Astrocyte of the cerebellum (primary cell): ENCODE measurements around the gene LNP1.

Source experiments
- DNase-seq: peaks from one replicate; pipeline ENCODE4 v3.0.0-alpha.2; 2011; ENCODE audit warnings: low read depth
- H3K4me3 ChIP-seq: 2 replicates; pipeline ENCODE4 v1.5.1; 2011; ENCODE audit warnings: mild to moderate bottlenecking, low read depth, low read length, moderate library complexity
- in situ Hi-C: cut with HindIII; loops from 2 replicates; pipeline ENCODE4 v1.10.0; 2017; ENCODE audit warnings: low sequenced_read_pairs
- TF ChIP-seq, protein P1 (sequence below): IDR thresholded peaks from 2 replicates; pipeline ENCODE4 v1.5.1; 2012; ENCODE audit warnings: low read length, low read depth, moderate library complexity, mild to moderate bottlenecking; ENCODE audit errors: missing control alignments

The LNP1 gene

DNA sequence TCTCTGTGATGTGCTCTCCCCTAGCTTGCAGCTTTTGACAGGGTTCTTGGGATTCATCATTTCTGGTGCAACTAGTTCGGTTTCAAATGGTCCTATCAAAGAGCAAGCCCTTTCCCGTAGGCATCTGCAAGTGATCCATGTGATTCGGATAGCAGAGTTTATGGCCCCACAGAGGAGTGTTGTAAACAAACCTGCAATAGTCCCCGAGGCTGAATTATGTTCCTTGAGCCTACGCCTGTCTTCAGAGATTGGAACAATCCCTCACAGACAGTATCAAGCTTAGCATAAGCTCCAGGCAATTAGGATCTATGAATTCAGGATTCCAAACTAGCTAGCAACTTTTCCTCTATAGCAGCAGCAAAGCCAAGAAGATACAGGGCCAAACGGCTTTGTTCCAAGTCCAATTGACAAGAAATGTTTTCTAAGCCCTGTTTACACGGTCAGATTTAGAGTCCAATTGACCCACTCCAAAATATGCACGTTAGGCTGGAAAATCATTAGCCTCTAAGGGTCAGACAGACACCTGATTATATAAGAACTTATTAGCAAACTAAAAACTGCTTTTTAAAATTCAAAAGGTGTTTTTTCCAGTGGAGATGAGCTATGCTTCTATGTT lies 24.8 kb downstream of the LNP1 start:
- DNase-seq, result no peak
- in situ Hi-C loops, result no loop called here

DNA sequence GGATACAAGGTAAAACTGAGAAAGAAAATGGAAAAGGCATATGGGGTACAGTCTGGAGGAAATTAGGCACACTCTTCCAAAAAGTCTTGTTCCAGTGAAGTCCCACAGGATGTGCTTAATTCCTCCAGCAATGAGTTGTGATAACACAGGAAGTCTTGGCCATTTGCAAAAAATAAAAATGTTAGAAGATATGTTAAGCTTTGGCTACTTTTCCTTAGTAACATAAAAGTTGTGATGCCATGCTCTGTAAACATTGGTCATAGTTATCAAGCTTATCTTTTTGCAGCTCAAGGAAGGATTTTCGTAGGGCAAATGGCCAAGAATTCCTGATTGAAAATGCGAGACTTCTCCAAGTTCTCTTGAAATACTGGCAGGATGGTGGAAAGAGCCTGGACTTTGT lies 26.4 kb downstream of the LNP1 start:
- in situ Hi-C loops, result no loop called here
- DNase-seq, result no peak
- no peak overlapping the region for H3K4me3 ChIP-seq
- TF ChIP-seq, protein P1, sequence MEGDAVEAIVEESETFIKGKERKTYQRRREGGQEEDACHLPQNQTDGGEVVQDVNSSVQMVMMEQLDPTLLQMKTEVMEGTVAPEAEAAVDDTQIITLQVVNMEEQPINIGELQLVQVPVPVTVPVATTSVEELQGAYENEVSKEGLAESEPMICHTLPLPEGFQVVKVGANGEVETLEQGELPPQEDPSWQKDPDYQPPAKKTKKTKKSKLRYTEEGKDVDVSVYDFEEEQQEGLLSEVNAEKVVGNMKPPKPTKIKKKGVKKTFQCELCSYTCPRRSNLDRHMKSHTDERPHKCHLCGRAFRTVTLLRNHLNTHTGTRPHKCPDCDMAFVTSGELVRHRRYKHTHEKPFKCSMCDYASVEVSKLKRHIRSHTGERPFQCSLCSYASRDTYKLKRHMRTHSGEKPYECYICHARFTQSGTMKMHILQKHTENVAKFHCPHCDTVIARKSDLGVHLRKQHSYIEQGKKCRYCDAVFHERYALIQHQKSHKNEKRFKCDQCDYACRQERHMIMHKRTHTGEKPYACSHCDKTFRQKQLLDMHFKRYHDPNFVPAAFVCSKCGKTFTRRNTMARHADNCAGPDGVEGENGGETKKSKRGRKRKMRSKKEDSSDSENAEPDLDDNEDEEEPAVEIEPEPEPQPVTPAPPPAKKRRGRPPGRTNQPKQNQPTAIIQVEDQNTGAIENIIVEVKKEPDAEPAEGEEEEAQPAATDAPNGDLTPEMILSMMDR, result no peak

More for the DNA sequence above, 24.8 kb downstream of the LNP1 start:
- H3K4me3 ChIP-seq, result no peak overlapping the region
- TF ChIP-seq, protein P1, result no peak

DNA sequence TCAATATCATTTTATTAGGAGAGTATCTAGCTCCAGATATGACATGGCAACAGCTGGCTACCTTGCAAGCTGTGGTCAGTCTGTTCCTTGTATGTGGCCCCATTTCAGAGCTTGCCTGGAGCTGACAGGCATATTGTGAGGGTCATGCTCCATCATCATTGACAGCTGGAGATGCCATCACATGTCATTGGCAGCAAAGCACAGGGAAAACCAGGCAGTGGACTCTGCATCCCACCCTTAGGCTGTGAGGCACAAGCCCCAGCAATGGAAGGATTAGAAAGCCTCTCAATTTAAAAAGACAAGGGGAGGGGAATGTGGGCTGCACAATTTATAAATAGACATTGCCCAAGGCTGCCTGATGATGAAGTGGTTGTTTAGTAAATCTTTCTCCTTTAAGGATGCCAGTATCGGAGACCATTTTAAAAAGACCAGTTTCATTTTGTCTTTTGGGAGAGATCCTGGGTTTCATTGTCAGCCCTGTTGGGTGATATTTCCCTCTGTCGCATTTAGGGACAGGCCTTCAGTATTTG lies 27.9 kb downstream of the LNP1 start:
- TF ChIP-seq, protein P1, result no peak
- no peak for DNase-seq
- no peak overlapping the region for H3K4me3 ChIP-seq
- in situ Hi-C loops, result no loop called here

DNA sequence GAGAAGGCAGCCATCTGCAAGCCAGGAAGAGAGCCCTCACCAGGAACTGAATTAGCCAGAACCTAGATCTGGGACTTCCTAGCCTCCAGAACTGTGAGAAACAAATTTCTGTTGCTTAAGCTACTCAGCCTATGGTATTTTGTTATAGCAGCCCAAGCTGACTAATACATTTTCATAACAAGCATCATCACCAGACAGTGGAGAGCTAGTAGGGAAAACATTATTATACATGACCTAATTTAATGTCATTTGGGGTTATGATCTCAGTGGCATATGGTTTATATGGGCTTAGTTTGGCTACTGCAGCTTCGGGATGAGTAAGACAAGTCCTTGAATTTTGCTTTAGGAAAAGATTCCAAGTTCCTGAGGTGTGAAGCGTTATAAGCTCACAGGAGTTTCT lies 35.6 kb downstream of the LNP1 start:
- DNase-seq, result no peak
- H3K4me3 ChIP-seq, result no peak overlapping the region
- TF ChIP-seq, protein P1, result no peak
- in situ Hi-C loops, result no loop called here

DNA sequence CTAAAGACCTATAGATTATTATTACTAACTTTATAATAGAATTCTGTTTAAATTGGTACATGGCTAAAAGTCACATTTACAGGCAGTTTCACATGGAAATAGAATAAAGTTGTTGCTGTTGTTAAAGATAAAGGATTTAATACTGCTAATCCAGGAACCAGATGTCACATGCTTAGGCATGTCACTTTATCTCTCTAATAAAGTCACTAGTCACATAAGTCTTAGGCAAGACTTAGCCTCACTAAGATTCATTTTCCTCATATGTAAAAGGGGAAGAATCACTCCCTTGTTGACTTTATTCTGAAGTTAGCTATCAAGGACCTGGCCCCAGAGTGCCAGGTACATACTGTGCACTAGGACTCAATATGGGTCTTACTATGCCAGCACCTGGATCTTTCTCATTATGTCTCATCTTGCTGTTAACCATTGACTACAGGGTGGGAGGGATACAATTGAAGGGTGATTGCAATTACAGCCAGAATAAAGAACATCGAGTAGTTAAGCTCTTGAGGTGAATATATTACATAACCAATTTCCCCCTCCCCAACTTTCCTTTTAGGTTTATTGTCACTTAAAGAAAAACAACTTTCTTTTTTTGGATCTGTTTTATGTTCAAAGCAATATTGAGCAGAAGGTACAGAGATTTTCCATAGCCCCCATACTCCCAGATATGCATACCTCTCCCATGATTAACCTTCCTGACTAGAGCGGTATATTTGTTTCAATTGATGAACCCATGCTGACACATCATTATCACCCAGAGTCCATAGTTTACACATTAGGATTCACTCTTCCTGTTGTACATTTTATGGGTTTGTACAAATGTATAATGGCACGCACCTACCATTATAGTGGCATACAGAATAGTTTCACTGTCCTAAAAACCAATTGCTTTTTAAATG lies 36.6 kb downstream of the LNP1 start:
- TF ChIP-seq, protein P1, result no peak
- in situ Hi-C loops, result no loop called here
- H3K4me3 ChIP-seq, result no peak overlapping the region
- DNase-seq, result no peak

DNA sequence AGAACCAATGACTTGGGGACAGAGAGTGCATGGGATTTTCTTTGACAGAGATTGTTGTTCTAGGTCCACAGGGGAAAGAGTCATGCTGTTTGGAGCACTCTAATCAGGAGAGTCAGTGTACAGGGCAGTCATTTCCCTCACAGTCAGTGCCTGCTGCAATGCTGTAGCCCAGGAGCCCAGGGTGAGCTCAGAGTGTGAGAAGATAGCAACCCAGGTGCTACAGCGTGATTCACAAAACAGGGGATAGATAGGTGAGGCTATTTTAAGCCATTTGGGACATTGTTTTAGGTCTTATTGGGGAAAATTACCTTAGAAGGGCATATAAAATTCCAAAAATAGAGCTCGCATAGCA lies 37.3 kb downstream of the LNP1 start:
- in situ Hi-C loops, result no loop called here
- no peak for DNase-seq
- no peak overlapping the region for H3K4me3 ChIP-seq
- TF ChIP-seq, protein P1, result no peak
